H1 (cell line): ENCODE results near the gene NFIA. TPM values are rescaled to one million over a fixed set of nuclear protein-coding genes. Genes with fewer than 3 reads are reported as not detected.

Experiments
- CTCF ChIA-PET: fragments of 300-600 bp; sonication (Branson Sonifier 250); formaldehyde crosslinking; loops from one replicate; lab custom pipeline; 2021; ENCODE audit not compliant: partially characterized antibody; lab: Charles Lee
- POLR2A ChIA-PET: fragments of 300-600 bp; sonication (Branson Sonifier 250); formaldehyde crosslinking; loops from one replicate; lab custom pipeline; 2021; ENCODE audit warnings: inconsistent platforms; ENCODE audit not compliant: partially characterized antibody; lab: Charles Lee
- DNase-seq, 2 experiments: peaks; one replicate each; pipeline versions ENCODE4 v3.0.0 to v3.0.0-alpha.2; 2010 to 2022; ENCODE audit warnings: low spot score in 2 of 2, low read depth in 1 of 2, mixed read lengths in 1 of 2
- FAIRE-seq: peaks from 2 replicates; lab custom pipeline; 2011; peaks lifted over from hg19 to GRCh38; lab: Jason Lieb, UNC
- H2AFZ ChIP-seq: 2 replicates; pipeline ENCODE4 v1.8.1; 2012; ENCODE audit warnings: low read length, inconsistent platforms
- H2AK5ac ChIP-seq: 2 replicates; pipeline ENCODE4 v1.6.1; 2013; ENCODE audit warnings: low read depth, low read length
- H2BK120ac ChIP-seq: replicated peaks from 2 replicates; pipeline ENCODE3; 2013; ENCODE audit warnings: low read depth, low read length, inconsistent platforms
- H2BK12ac ChIP-seq: 2 replicates; pipeline ENCODE4 v1.6.1; 2013; ENCODE audit warnings: low read depth, low read length
- H2BK15ac ChIP-seq: 2 replicates; pipeline ENCODE4 v1.6.1; 2013; ENCODE audit warnings: low read length
- H2BK20ac ChIP-seq: 2 replicates; pipeline ENCODE4 v1.6.1; 2013; ENCODE audit warnings: low read length
- H2BK5ac ChIP-seq: 2 replicates; pipeline ENCODE4 v1.6.1; 2013; ENCODE audit warnings: low read depth, low read length
- H3K14ac ChIP-seq: 2 replicates; pipeline ENCODE4 v1.6.1; 2013; ENCODE audit warnings: inconsistent platforms; ENCODE audit not compliant: insufficient read length
- H3K18ac ChIP-seq: 2 replicates; pipeline ENCODE4 v1.6.1; 2013; ENCODE audit warnings: low read length; ENCODE audit errors: extremely low read depth
- H3K23ac ChIP-seq: 2 replicates; pipeline ENCODE4 v1.6.1; 2013; ENCODE audit warnings: inconsistent platforms; ENCODE audit not compliant: insufficient read length
- H3K23me2 ChIP-seq: 2 replicates; pipeline ENCODE4 v1.6.1; 2013; ENCODE audit warnings: low read depth, low read length
- H3K27ac ChIP-seq: 2 replicates; pipeline ENCODE4 v1.6.1; 2011; ENCODE audit warnings: low read depth, low read length, inconsistent platforms
- H3K27me3 ChIP-seq, 4 experiments: replicated peaks in 1 of 4; 1 replicate in 1 of 4; 2 replicates in 3 of 4; pipeline versions ENCODE4 v1.6.1 to v1.8.1; 2011 to 2013; ENCODE audit warnings: low read length in 3 of 4, mild to moderate bottlenecking in 3 of 4, inconsistent platforms in 2 of 4, mixed read lengths in 2 of 4, moderate library complexity in 1 of 4; ENCODE audit not compliant: control insufficient read depth in 3 of 4, insufficient read depth in 3 of 4; ENCODE audit errors: extremely low read depth in 1 of 4
- H3K36me3 ChIP-seq, 4 experiments: 2 replicates each; pipeline versions ENCODE4 v1.6.1 to v1.8.1; 2011 to 2013; ENCODE audit warnings: mild to moderate bottlenecking in 4 of 4, low read length in 3 of 4, moderate library complexity in 2 of 4, control low read depth in 1 of 4, inconsistent platforms in 1 of 4; ENCODE audit not compliant: insufficient read depth in 4 of 4, control insufficient read depth in 2 of 4
- H3K4ac ChIP-seq: replicated peaks from 2 replicates; pipeline ENCODE3; 2013; ENCODE audit warnings: low read length, low read depth, mixed read lengths, inconsistent platforms; ENCODE audit not compliant: insufficient read length
- H3K4me1 ChIP-seq, 4 experiments: replicated peaks in 1 of 4; 1 replicate in 1 of 4; 2 replicates in 3 of 4; pipeline versions ENCODE4 v1.6.1 to v1.8.1; 2011 to 2013; ENCODE audit warnings: low read length in 3 of 4, inconsistent platforms in 2 of 4, mixed read lengths in 1 of 4; ENCODE audit not compliant: insufficient read depth in 4 of 4, control insufficient read depth in 3 of 4
- H3K4me2 ChIP-seq, 2 experiments: 2 replicates each; pipeline versions ENCODE4 v1.6.1 to v1.8.1; 2011 to 2013; ENCODE audit warnings: low read depth in 2 of 2, low read length in 2 of 2, control low read depth in 1 of 2, inconsistent platforms in 1 of 2, mild to moderate bottlenecking in 1 of 2; ENCODE audit not compliant: insufficient read depth in 1 of 2
- H3K4me3 ChIP-seq, 4 experiments: fragments of 200-600, 300-600 bp in 1 of 4; sonication (generic), shearing (Covaris generic), sonication (Bioruptor Twin) in 1 of 4; 2 replicates each; pipeline versions ENCODE4 v1.5.1 to v1.8.1; 2011 to 2016; ENCODE audit warnings: low read length in 4 of 4, low read depth in 3 of 4, control low read depth in 2 of 4, inconsistent platforms in 2 of 4, mild to moderate bottlenecking in 2 of 4, mixed read lengths in 1 of 4, moderate library complexity in 1 of 4; ENCODE audit not compliant: insufficient read depth in 2 of 4; ENCODE audit errors: extremely low read depth in 1 of 4
- H3K56ac ChIP-seq: replicated peaks from 2 replicates; pipeline ENCODE3; 2013; ENCODE audit warnings: low read depth, mild to moderate bottlenecking, mixed read lengths, low read length, inconsistent platforms; ENCODE audit not compliant: insufficient read length
- H3K79me1 ChIP-seq: 2 replicates; pipeline ENCODE4 v1.6.1; 2013; ENCODE audit warnings: low read depth, low read length, control low read depth
- H3K79me2 ChIP-seq, 2 experiments: 2 replicates each; pipeline versions ENCODE4 v1.6.1 to v1.8.1; 2012 to 2013; ENCODE audit warnings: low read length in 2 of 2, mild to moderate bottlenecking in 2 of 2, inconsistent platforms in 1 of 2; ENCODE audit not compliant: insufficient read depth in 2 of 2, control insufficient read depth in 1 of 2
- H3K9ac ChIP-seq, 4 experiments: replicated peaks in 1 of 4; 1 replicate in 1 of 4; 2 replicates in 3 of 4; pipeline versions ENCODE4 v1.6.1 to v1.8.1; 2011 to 2013; ENCODE audit warnings: low read depth in 3 of 4, low read length in 3 of 4, control low read depth in 2 of 4, mild to moderate bottlenecking in 2 of 4, moderate library complexity in 2 of 4, inconsistent platforms in 1 of 4; ENCODE audit errors: extremely low read depth in 1 of 4
- H3K9me3 ChIP-seq, 2 experiments: 2 replicates each; pipeline versions ENCODE4 v1.6.1 to v1.8.1; 2012 to 2013; ENCODE audit warnings: mild to moderate bottlenecking in 2 of 2, moderate library complexity in 2 of 2, control low read depth in 1 of 2, inconsistent platforms in 1 of 2, low read depth in 1 of 2, low read length in 1 of 2, mixed read lengths in 1 of 2; ENCODE audit not compliant: insufficient read depth in 2 of 2
- H4K20me1 ChIP-seq, 2 experiments: replicated peaks in 1 of 2; 2 replicates each; pipeline versions ENCODE3 to v1.8.1; 2011 to 2013; ENCODE audit warnings: inconsistent platforms in 2 of 2, low read length in 2 of 2, mild to moderate bottlenecking in 1 of 2; ENCODE audit not compliant: insufficient read depth in 2 of 2, control insufficient read depth in 1 of 2
- H4K5ac ChIP-seq: 2 replicates; pipeline ENCODE4 v1.6.1; 2013; ENCODE audit warnings: low read length, low read depth, mixed read lengths, inconsistent platforms; ENCODE audit not compliant: insufficient read length
- H4K8ac ChIP-seq: 2 replicates; pipeline ENCODE4 v1.8.0; 2013; ENCODE audit warnings: mild to moderate bottlenecking, moderate library complexity, low read length, inconsistent platforms; ENCODE audit not compliant: insufficient read depth; ENCODE audit errors: extremely low read depth
- H4K91ac ChIP-seq: replicated peaks from 2 replicates; pipeline ENCODE3; 2013; ENCODE audit warnings: low read length, mixed read lengths, inconsistent platforms; ENCODE audit not compliant: insufficient read length
- CBX5 ChIP-seq: fragments of 300-800, 300-1000 bp; sonication (generic); IDR thresholded peaks from 2 replicates; pipeline ENCODE4 v1.7.1; 2016; ENCODE audit warnings: antibody characterized with exemption, low read length, low read depth
- GABPA ChIP-seq: IDR thresholded peaks from 2 replicates; pipeline ENCODE4 v1.6.1; 2011; ENCODE audit warnings: mild to moderate bottlenecking, low read length, moderate library complexity, borderline replicate concordance; ENCODE audit not compliant: insufficient read depth
- WGBS, 2 experiments: shearing (Covaris generic) in 1 of 2; methylation state at CpG; one replicate each; pipeline versions ENCODE4 v1.1.6 to v1.1.7; 2013 to 2015; ENCODE audit warnings: low lambda C conversion rate in 2 of 2, mixed read lengths in 2 of 2, inconsistent platforms in 1 of 2, low coverage in 1 of 2, missing lambda C conversion rate in 1 of 2; ENCODE audit not compliant: insufficient replicate concordance in 2 of 2, insufficient coverage in 1 of 2, insufficient read length in 1 of 2; ENCODE audit errors: extremely low coverage in 1 of 2, missing lambda C conversion rate in 1 of 2; 5-methylcytosine and 5-hydroxymethylcytosine counted together
- polyA plus RNA-seq, 7 experiments: library from polyadenylated mRNA; depleted of rRNA in 3 of 7; stranded (reverse) in 5 of 7; unstranded in 2 of 7; fragments of >200 nt in 5 of 7; fragments of 200-250 nt in 2 of 7; gene quantifications; 1 replicate in 5 of 7; 2 replicates in 1 of 7; 4 replicates in 1 of 7; pipeline versions ENCODE4 v1.2.1 to v1.2.3, GENCODE V29; 2011 to 2013; ENCODE audit warnings: missing spikeins in 2 of 7, mixed read lengths in 2 of 7
- total RNA-seq: library from RNA; stranded (reverse); fragmentation: NEBNext Ultra II Directional; extraction: Animal tissue kit (Norgen Biotek cat#: 25700); gene quantifications from 2 replicates; pipeline ENCODE4 v1.2.1, GENCODE V29; 2021
- TF ChIP-seq, protein P1 (sequence below): IDR thresholded peaks from 2 replicates; pipeline ENCODE4 v1.6.1; 2012; ENCODE audit warnings: inconsistent platforms

NFIA gene
- total and polyA plus RNA-seq, 2 of the 8 experiments (the other 6 are each of a cell fraction or from before 2014, with no cell fraction given): 1.8 to 2.3 TPM

DNA sequence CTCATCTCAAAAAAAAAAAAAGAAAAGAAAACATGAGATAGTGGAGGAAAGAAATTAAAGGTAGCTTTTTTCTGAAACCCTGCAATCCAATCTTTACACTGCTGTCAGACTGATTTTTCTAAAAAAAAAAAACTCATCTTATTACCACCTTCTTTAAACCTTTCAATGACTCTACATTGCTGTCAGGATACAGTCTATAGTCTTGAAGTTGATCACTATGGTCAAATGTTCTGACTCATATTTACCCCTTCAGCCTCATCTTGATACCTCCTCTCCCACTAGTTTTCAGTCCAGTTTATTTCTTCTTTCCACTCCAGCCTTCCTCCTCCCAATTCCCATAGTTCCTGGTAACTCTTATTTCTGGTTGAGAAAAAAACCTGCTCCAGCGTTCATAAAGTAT is 17.7 kb upstream of the NFIA start:
- Histone ChIP-seq H2BK15ac (no peak overlapping the region), H4K91ac (no peak overlapping the region), H2BK20ac (no peak overlapping the region), H2BK5ac (no peak overlapping the region), H3K79me1 (no peaks in the 10 kb centered on the region), H2BK12ac (no peak overlapping the region), H3K18ac (no peak overlapping the region), H4K20me1 (no peaks in the 10 kb centered on the region), H3K79me2 (no peaks in the 10 kb centered on the region), H3K23me2 (peaks cover 1% of the 10 kb centered on the region; the same call in 1 of the 2 replicates), H4K8ac (no peak overlapping the region), H3K4me2 (no peak overlapping the region), H3K9ac (no peak overlapping the region), H2AFZ (no peak overlapping the region), H4K5ac (no peak overlapping the region), H3K9me3 (no peaks in the 10 kb centered on the region), H3K4ac (no peak overlapping the region), H3K27me3 (no peaks in the 10 kb centered on the region), H2AK5ac (no peak overlapping the region), H3K56ac (no peak overlapping the region), H3K27ac (no peak overlapping the region), H3K36me3 (no peaks in the 10 kb centered on the region), H2BK120ac (no peak overlapping the region), H3K4me3 (no peak overlapping the region), H3K23ac (no peak overlapping the region), H3K4me1 (no peaks in the 10 kb centered on the region), H3K14ac (no peak overlapping the region)
- TF ChIP-seq CBX5 (no peak), GABPA (no peak)
- TF ChIP-seq, protein P1, sequence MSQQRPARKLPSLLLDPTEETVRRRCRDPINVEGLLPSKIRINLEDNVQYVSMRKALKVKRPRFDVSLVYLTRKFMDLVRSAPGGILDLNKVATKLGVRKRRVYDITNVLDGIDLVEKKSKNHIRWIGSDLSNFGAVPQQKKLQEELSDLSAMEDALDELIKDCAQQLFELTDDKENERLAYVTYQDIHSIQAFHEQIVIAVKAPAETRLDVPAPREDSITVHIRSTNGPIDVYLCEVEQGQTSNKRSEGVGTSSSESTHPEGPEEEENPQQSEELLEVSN: no peak
- ChIA-PET POLR2A (no interaction called here), CTCF (interaction anchor here (1.5 kb wide), 1 partner anchor 577 kb away, joined by 4 read pairs; no protein-coding TSS in a partner anchor)
- 84% methylated on average over 1 of the region's 1 CpG; no CpG with 5 or more reads in 1 of the 2 experiments for whole genome bisulfite sequencing, 2 experiments
- no peak for DNase-seq
- FAIRE-seq: no peak
